ENCODE results near the gene BIRC7. TPM values are rescaled to one million over a fixed set of nuclear protein-coding genes. Genes with fewer than 3 reads are reported as not detected.

BIRC7 gene
- total and polyA plus RNA-seq, 2 donors, result 0.09 to 0.87 TPM

Other genes with a start within 250 kb of the BIRC7 start
- gene BHLHE23, start 228.9 kb upstream of the BIRC7 start, total RNA-seq, result 0.42 TPM
- 0.37 TPM for gene BHLHE23, start 228.9 kb upstream of the BIRC7 start, polyA plus RNA-seq
- gene YTHDF1, start 19.8 kb upstream of the BIRC7 start, total RNA-seq, result 18.6 TPM
- 38.2 TPM for gene YTHDF1, start 19.8 kb upstream of the BIRC7 start, polyA plus RNA-seq
- 8.5 TPM for gene NKAIN4, start 18.6 kb downstream of the BIRC7 start, total RNA-seq
- gene NKAIN4, start 18.6 kb downstream of the BIRC7 start, polyA plus RNA-seq, result 2.2 TPM
- 36.3 TPM for gene ARFGAP1, start 36.9 kb downstream of the BIRC7 start, total RNA-seq
- gene ARFGAP1, start 36.9 kb downstream of the BIRC7 start, polyA plus RNA-seq, result 111 TPM
- gene COL20A1, start 57.3 kb downstream of the BIRC7 start, total RNA-seq, result 0.05 TPM
- gene COL20A1, start 57.3 kb downstream of the BIRC7 start, polyA plus RNA-seq, result 0.30 TPM
- under 0.01 TPM for gene CHRNA4, start 125.4 kb downstream of the BIRC7 start, total RNA-seq
- gene CHRNA4, start 125.4 kb downstream of the BIRC7 start, polyA plus RNA-seq, result 0.14 TPM
- 0.38 TPM for gene KCNQ2, start 236.8 kb downstream of the BIRC7 start, total RNA-seq
- 0.48 TPM for gene KCNQ2, start 236.8 kb downstream of the BIRC7 start, polyA plus RNA-seq